ENCODE measurements around the gene ZMYM4. TPM values are rescaled to one million over a fixed set of nuclear protein-coding genes. Genes with fewer than 3 reads are reported as not detected.

The ZMYM4 gene
- total RNA-seq, 1 donor from 2014 or later, result 27.7 TPM

- TF ChIP-seq POLR2A (IDR thresholded peaks at IDR 0.05) (no peak), CTCF (IDR thresholded peaks at IDR 0.05) (no peak), POLR2AphosphoS5 (IDR thresholded peaks at IDR 0.05; ENCODE audit: insufficient read depth in 1 of 2, low read depth in 1 of 2) (no peak)
- Histone ChIP-seq H3K27me3 (no peaks in the 10 kb centered on the region), H3K27ac (no peak overlapping the region)
Measured at GRCh38 chr1:35439626-35440025, 171.1 kb downstream of the ZMYM4 start.

GRCh38 chr1:35441926-35442579 is 173.5 kb downstream of the ZMYM4 start:
- Histone ChIP-seq H3K36me3 (peaks cover 0 to 77% of the 10 kb centered on the region in 2 donors), H3K27ac (no peak overlapping the region), H3K27me3 (no peaks in the 10 kb centered on the region), H3K4me3 (no peak overlapping the region), H3K4me1 (no peaks in the 10 kb centered on the region), H3K9me3 (no peaks in the 10 kb centered on the region)
- intact Hi-C loops (cut with DNase I), result no loop called here
- no peak for DNase-seq (ENCODE audit: extremely low spot score in 2 of 2)
- TF ChIP-seq POLR2AphosphoS5 (IDR thresholded peaks at IDR 0.05; ENCODE audit: insufficient read depth in 1 of 2, low read depth in 1 of 2), result peak in 1 of 2 donors; percentile 33
- no peak for TF ChIP-seq CTCF (IDR thresholded peaks at IDR 0.05)

More at GRCh38 chr1:35439626-35440025, 171.1 kb downstream of the ZMYM4 start:
- Histone ChIP-seq H3K36me3 (peaks cover 0 to 75% of the 10 kb centered on the region in 2 donors), H3K4me3 (no peak overlapping the region), H3K4me1 (no peaks in the 10 kb centered on the region), H3K9me3 (no peaks in the 10 kb centered on the region)
- no peak for DNase-seq (ENCODE audit: extremely low spot score in 2 of 2)
- intact Hi-C loops (cut with DNase I), result no loop called here

GRCh38 chr1:35442734-35443133 is 174.2 kb downstream of the ZMYM4 start:
- Histone ChIP-seq H3K4me1 (no peaks in the 10 kb centered on the region), H3K27me3 (no peaks in the 10 kb centered on the region), H3K36me3 (peaks cover 0 to 74% of the 10 kb centered on the region in 2 donors), H3K9me3 (no peaks in the 10 kb centered on the region), H3K4me3 (no peak overlapping the region), H3K27ac (no peak overlapping the region)
- intact Hi-C loops (cut with DNase I), result no loop called here
- TF ChIP-seq POLR2A (IDR thresholded peaks at IDR 0.05) (no peak), CTCF (IDR thresholded peaks at IDR 0.05) (no peak), POLR2AphosphoS5 (IDR thresholded peaks at IDR 0.05; ENCODE audit: insufficient read depth in 1 of 2, low read depth in 1 of 2) (no peak)
- DNase-seq (ENCODE audit: extremely low spot score in 2 of 2), result no peak

- TF ChIP-seq POLR2A (IDR thresholded peaks at IDR 0.05) (no peak), POLR2AphosphoS5 (IDR thresholded peaks at IDR 0.05; ENCODE audit: insufficient read depth in 1 of 2, low read depth in 1 of 2) (no peak), CTCF (IDR thresholded peaks at IDR 0.05) (no peak)
- Histone ChIP-seq H3K36me3 (peaks cover 0 to 70% of the 10 kb centered on the region in 2 donors), H3K4me3 (no peak overlapping the region), H3K9me3 (no peaks in the 10 kb centered on the region), H3K27ac (no peak overlapping the region), H3K27me3 (no peaks in the 10 kb centered on the region), H3K4me1 (no peaks in the 10 kb centered on the region)
- no peak for DNase-seq (ENCODE audit: extremely low spot score in 2 of 2)
- intact Hi-C loops (cut with DNase I), result no loop called here
Measured at GRCh38 chr1:35443768-35444518, 175.4 kb downstream of the ZMYM4 start.

GRCh38 chr1:35444519-35444774 is 175.9 kb downstream of the ZMYM4 start:
- no peaks in the 10 kb centered on the region for H3K9me3 ChIP-seq
- no peak for DNase-seq (ENCODE audit: extremely low spot score in 2 of 2)
- no peaks in the 10 kb centered on the region for H3K27me3 ChIP-seq
- intact Hi-C loops (cut with DNase I), result no loop called here
- no peak overlapping the region for H3K27ac ChIP-seq
- no peak overlapping the region for H3K4me3 ChIP-seq
- H3K36me3 ChIP-seq, result peaks cover 0 to 65% of the 10 kb centered on the region in 2 donors
- no peak for TF ChIP-seq CTCF (IDR thresholded peaks at IDR 0.05)
- no peak for TF ChIP-seq POLR2AphosphoS5 (IDR thresholded peaks at IDR 0.05; ENCODE audit: insufficient read depth in 1 of 2, low read depth in 1 of 2)
- TF ChIP-seq POLR2A (IDR thresholded peaks at IDR 0.05), result no peak
- H3K4me1 ChIP-seq, result no peaks in the 10 kb centered on the region
